Panc1 (cell line): Measurements from ENCODE around the gene ACTL6A. TPM values are rescaled to one million over a fixed set of nuclear protein-coding genes. Genes with fewer than 3 reads are reported as not detected.

ENCODE experiments used
- ATAC-seq: fragments of 200-7000 bp; cut with Tn5 transposase; 2 replicates; pipeline ENCODE4 v1.9.1; 2020; ENCODE audit warnings: mild to moderate bottlenecking, moderate library complexity
- BruUV-seq: library from RNA; stranded (reverse); fragments of 400-500 nt; replicated peaks from 2 replicates; lab custom pipeline; 2021; lab: Mats Ljungman, UMichigan
- CTCF ChIA-PET: fragments of 300-600 bp; sonication (Branson Sonifier 250); formaldehyde crosslinking; loops from one replicate; lab custom pipeline; 2022; ENCODE audit warnings: antibody characterized with exemption; lab: Charles Lee
- POLR2A ChIA-PET: fragments of 300-600 bp; sonication (Branson Sonifier 250); formaldehyde crosslinking; loops from one replicate; lab custom pipeline; 2022; ENCODE audit warnings: antibody characterized with exemption; lab: Charles Lee
- DNase-seq: peaks from one replicate; pipeline ENCODE4 v3.0.0-alpha.2; 2010; ENCODE audit warnings: low read depth, low spot score
- H3K27ac ChIP-seq: 2 replicates; pipeline ENCODE4 v1.5.1; 2011; ENCODE audit warnings: mild to moderate bottlenecking, low read length, inconsistent platforms
- H3K27me3 ChIP-seq: fragments of 200-500 bp; sonication (Bioruptor generic); 2 replicates; pipeline ENCODE4 v1.6.0; 2014; ENCODE audit warnings: low read length, inconsistent platforms; ENCODE audit not compliant: control insufficient read depth, insufficient read depth
- H3K36me3 ChIP-seq: fragments of 200-500 bp; sonication (Bioruptor generic); 2 replicates; pipeline ENCODE4 v1.5.1; 2014; ENCODE audit warnings: inconsistent platforms, mild to moderate bottlenecking, low read length, moderate library complexity; ENCODE audit not compliant: control insufficient read depth, insufficient read depth
- H3K4me1 ChIP-seq: 2 replicates; pipeline ENCODE4 v1.5.1; 2011; ENCODE audit warnings: inconsistent platforms, mild to moderate bottlenecking, low read length, moderate library complexity; ENCODE audit not compliant: control insufficient read depth, insufficient read depth
- H3K4me3 ChIP-seq, 2 experiments: 2 replicates each; pipeline ENCODE4 v1.5.1; 2011 to 2012; ENCODE audit warnings: low read depth in 2 of 2, low read length in 2 of 2, mild to moderate bottlenecking in 2 of 2, inconsistent platforms in 1 of 2, moderate library complexity in 1 of 2
- H3K9me3 ChIP-seq: fragments of 200-500 bp; sonication (Bioruptor generic); 2 replicates; pipeline ENCODE4 v1.5.1; 2014; ENCODE audit warnings: low read depth, mild to moderate bottlenecking, inconsistent platforms, low read length, moderate library complexity; ENCODE audit not compliant: control insufficient read depth, insufficient read depth
- POLR2AphosphoS5 ChIP-seq: IDR thresholded peaks from 2 replicates; pipeline ENCODE4 v1.6.1; 2012; ENCODE audit warnings: mild to moderate bottlenecking, low read depth, low read length, moderate library complexity
- SIN3A ChIP-seq: IDR thresholded peaks from 2 replicates; pipeline ENCODE4 v1.6.1; 2012; ENCODE audit warnings: low read depth, mild to moderate bottlenecking, low read length, moderate library complexity, borderline replicate concordance; ENCODE audit not compliant: insufficient read depth
- in situ Hi-C: cut with HindIII; loops from 2 replicates; pipeline ENCODE4 v1.10.0; 2016; ENCODE audit warnings: low sequenced_read_pairs, low pct_unique_long_range_greater_than_20kb
- intact Hi-C: fragments of 100-400 bp; cut with micrococcal nuclease; formaldehyde crosslinking; loops from one replicate; pipeline ENCODE4 v1.10.0; 2022; ENCODE audit not compliant: unreplicated experiment
- total RNA-seq: library from RNA; stranded (reverse); gene quantifications from one replicate; pipeline ENCODE4 v1.2.1, GENCODE V29; 2021; ENCODE audit not compliant: unreplicated experiment
- TF ChIP-seq, protein P1 (sequence below): fragments of 450-650 bp; IDR thresholded peaks from 2 replicates; pipeline ENCODE4 v1.5.1; 2017; ENCODE audit warnings: mild to moderate bottlenecking

Gene ACTL6A
- total RNA-seq, 1 experiment from 2014 or later = 122 TPM

DNA sequence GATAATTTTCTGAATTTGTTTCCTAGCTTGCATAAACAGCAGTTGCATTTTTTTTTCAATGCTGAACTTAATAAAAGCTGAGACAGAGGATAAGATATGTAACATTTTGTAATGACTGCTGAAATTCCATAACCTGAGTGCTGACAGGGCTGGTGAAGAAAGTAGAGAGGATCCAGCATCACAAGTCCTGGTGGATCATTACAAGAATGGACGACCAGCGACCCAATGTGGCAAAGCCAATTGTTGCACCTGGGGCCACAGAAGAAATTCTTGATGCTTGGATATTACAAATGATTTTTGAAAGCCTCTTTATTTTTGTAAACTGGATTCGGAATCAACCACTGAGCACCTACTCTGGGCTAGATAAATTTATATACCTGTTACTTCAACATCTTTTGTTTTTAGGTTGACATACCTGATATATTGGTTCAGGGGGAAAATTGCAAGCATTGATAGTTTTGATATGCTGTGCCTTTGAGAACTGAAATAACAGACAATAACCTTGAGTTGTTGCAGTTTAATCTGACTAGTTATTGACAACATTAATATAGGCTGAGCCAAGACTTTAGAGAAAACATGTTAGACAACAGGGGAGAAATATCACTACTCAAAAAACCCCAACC is 3.9 kb upstream of the ACTL6A start:
- no TSS peak for BruUV-seq
- Histone ChIP-seq H3K27ac (no peak overlapping the region), H3K27me3 (no peaks in the 10 kb centered on the region; the same call in 1 of the 2 replicates), H3K4me3 (no peak overlapping the region), H3K36me3 (no peaks in the 10 kb centered on the region; the same call in 1 of the 2 replicates), H3K9me3 (no peaks in the 10 kb centered on the region), H3K4me1 (peaks cover under 1% of the 10 kb centered on the region)
- ATAC-seq (no peak), DNase-seq (peak; percentile 63)
- intact Hi-C loops = loop anchor here (1.0 to 2.0 kb wide), 2 partner anchors 113 to 138 kb away; no protein-coding TSS in a partner anchor
- in situ Hi-C loops = no loop called here
- ChIA-PET CTCF (interaction anchor here (0.7 to 0.8 kb wide), 2 partner anchors 112 to 1783 kb away, joined by 4 to 10 read pairs; no protein-coding TSS in a partner anchor), POLR2A (no interaction called here)
- TF ChIP-seq POLR2AphosphoS5 = no peak
- TF ChIP-seq, protein P1, sequence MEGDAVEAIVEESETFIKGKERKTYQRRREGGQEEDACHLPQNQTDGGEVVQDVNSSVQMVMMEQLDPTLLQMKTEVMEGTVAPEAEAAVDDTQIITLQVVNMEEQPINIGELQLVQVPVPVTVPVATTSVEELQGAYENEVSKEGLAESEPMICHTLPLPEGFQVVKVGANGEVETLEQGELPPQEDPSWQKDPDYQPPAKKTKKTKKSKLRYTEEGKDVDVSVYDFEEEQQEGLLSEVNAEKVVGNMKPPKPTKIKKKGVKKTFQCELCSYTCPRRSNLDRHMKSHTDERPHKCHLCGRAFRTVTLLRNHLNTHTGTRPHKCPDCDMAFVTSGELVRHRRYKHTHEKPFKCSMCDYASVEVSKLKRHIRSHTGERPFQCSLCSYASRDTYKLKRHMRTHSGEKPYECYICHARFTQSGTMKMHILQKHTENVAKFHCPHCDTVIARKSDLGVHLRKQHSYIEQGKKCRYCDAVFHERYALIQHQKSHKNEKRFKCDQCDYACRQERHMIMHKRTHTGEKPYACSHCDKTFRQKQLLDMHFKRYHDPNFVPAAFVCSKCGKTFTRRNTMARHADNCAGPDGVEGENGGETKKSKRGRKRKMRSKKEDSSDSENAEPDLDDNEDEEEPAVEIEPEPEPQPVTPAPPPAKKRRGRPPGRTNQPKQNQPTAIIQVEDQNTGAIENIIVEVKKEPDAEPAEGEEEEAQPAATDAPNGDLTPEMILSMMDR = peak; percentile 97

DNA sequence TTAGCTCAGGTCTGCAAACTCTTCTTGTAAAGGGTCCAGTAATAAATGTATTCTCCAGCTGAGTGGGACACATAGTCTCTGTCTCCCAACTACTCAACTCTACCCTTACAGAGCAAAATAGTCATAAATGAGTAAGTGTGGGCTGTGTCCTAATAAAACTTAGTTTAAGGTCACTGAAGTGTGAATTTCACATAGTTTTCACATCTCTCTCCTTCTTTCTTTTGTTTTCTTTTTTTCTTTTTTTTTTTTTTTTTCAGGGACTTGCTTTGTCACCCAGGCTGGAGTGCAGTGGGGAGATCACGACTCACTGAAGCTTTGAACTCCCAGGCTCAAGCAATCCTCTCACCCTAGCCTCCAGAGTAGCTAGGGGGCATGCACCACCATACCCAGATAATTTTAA is 1.9 kb upstream of the ACTL6A start:
- CTCF ChIA-PET = interaction anchor here (0.6 to 0.7 kb wide), 5 partner anchors 9 to 402 kb away, joined by 3 to 9 read pairs (median 5); no protein-coding TSS in a partner anchor
- ATAC-seq = no peak

DNA sequence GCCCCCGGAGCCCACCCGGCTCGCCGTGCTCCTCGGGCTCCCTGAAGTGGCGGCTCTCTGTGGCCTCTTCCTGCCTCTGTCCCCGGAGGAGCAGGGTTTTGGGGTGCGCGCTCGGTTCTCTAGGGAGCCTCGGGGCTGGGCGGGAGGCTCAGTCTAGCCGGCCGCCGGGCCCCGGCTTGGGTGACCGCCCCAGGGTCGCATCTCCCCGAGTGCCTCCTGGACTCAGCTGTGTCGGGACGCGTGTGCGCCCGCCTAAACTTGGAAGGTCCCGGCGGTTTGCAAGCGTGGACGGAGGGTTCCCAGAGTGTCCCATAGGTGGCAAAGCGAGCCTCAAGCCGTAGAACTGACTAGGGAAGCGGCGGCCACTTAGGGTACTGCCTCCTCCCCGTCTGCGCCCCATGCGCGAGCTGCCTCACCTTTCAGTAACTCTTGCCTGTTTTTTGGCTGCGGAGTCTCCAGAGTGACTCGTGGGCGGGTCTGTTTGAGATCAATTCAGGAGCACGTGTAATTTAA is 601 bp downstream of the ACTL6A start:
- Histone ChIP-seq H3K4me3 (peak overlapping the region; percentile 77 to 86), H3K27me3 (no peaks in the 10 kb centered on the region), H3K36me3 (no peaks in the 10 kb centered on the region; the same call in 1 of the 2 replicates), H3K9me3 (no peaks in the 10 kb centered on the region), H3K27ac (peak overlapping the region; percentile 92), H3K4me1 (peaks cover 16% of the 10 kb centered on the region)
- intact Hi-C loops = loop anchor here (5.0 kb wide), 1 partner anchor 241 kb away; the partner anchor contains the start of gene ZNF639
- TF ChIP-seq, protein P1 = peak; percentile 35
- no peak for TF ChIP-seq POLR2AphosphoS5
- ChIA-PET POLR2A (interaction anchor here (0.7 to 1.8 kb wide), 2 partner anchors 42 to 540 kb away, joined by 4 read pairs; partner anchors contain the start of genes MRPL47 and NDUFB5), CTCF (interaction anchor here (0.7 to 1.2 kb wide), 2 partner anchors 18 to 189 kb away, joined by 3 to 4 read pairs; no protein-coding TSS in a partner anchor)
- ATAC-seq = peak; percentile 70
- peak; percentile 8 for DNase-seq
- in situ Hi-C loops = no loop called here
- no TSS peak for BruUV-seq

More for the DNA sequence above, 1.9 kb upstream of the ACTL6A start:
- H3K27ac ChIP-seq = no peak overlapping the region
- no peaks in the 10 kb centered on the region; the same call in 1 of the 2 replicates for H3K36me3 ChIP-seq
- no peak overlapping the region for H3K4me3 ChIP-seq
- H3K27me3 ChIP-seq = no peaks in the 10 kb centered on the region; the same call in 1 of the 2 replicates
- in situ Hi-C loops = no loop called here
- intact Hi-C loops = loop anchor here (5.0 kb wide), 1 partner anchor 238 kb away; the partner anchor contains the start of gene ZNF639
- POLR2A ChIA-PET = no interaction called here
- peaks cover 15% of the 10 kb centered on the region for H3K4me1 ChIP-seq
- no peaks in the 10 kb centered on the region for H3K9me3 ChIP-seq
- DNase-seq = no peak
- TF ChIP-seq SIN3A = no peak
- BruUV-seq = no TSS peak
